Measurements from ENCODE around the gene MCM6.

GRCh38 chr2:135822855-135823254 lies 53.4 kb downstream of the MCM6 start:
- TF ChIP-seq CTCF (IDR thresholded peaks at IDR 0.05; ENCODE audit: insufficient read depth, low read depth, low read length) (no peak), EZH2 (IDR thresholded peaks at IDR 0.05; ENCODE audit: insufficient read depth, low read length) (no peak)

Data from astrocyte (in vitro differentiated cells and primary cell).